Smooth muscle cell (in vitro differentiated cells): Measurements from ENCODE around the gene ASCC1. TPM values are rescaled to one million over a fixed set of nuclear protein-coding genes. Genes with fewer than 3 reads are reported as not detected.

Experiments used
- DNase-seq: peaks from one replicate; lab custom pipeline; 2025; ENCODE audit not compliant: unreplicated experiment; lab: John Stamatoyannopoulos, UW
- H2AFZ ChIP-seq: fragments of 200-600 bp; sonication (generic); 2 replicates; pipeline ENCODE4 v1.6.0; 2016; ENCODE audit warnings: antibody characterized with exemption, low read depth, mild to moderate bottlenecking
- H3F3A ChIP-seq: fragments of 200-600 bp; sonication (generic); 2 replicates; pipeline ENCODE4 v1.6.0; 2017; ENCODE audit warnings: antibody characterized with exemption, low read depth
- H3K27ac ChIP-seq: fragments of 200-600 bp; sonication (generic); 2 replicates; pipeline ENCODE4 v1.5.1; 2016; ENCODE audit warnings: low read depth, mild to moderate bottlenecking
- H3K27me3 ChIP-seq: fragments of 200-600 bp; sonication (generic); 2 replicates; pipeline ENCODE4 v1.6.1; 2016; ENCODE audit warnings: low read depth, mild to moderate bottlenecking
- H3K36me3 ChIP-seq: fragments of 200-600 bp; sonication (generic); 2 replicates; pipeline ENCODE4 v1.5.1; 2016; ENCODE audit warnings: low read depth
- H3K4me1 ChIP-seq: fragments of 200-600 bp; sonication (generic); 2 replicates; pipeline ENCODE4 v1.5.1; 2016; ENCODE audit warnings: low read depth
- H3K4me2 ChIP-seq: fragments of 200-600 bp; sonication (generic); 2 replicates; pipeline ENCODE4 v1.6.0; 2016; ENCODE audit warnings: mild to moderate bottlenecking
- H3K4me3 ChIP-seq: fragments of 200-600 bp; sonication (generic); 2 replicates; pipeline ENCODE4 v1.5.1; 2016; ENCODE audit warnings: mild to moderate bottlenecking
- H3K79me2 ChIP-seq: fragments of 200-600 bp; sonication (generic); 2 replicates; pipeline ENCODE4 v1.6.0; 2016; ENCODE audit warnings: low read depth, mild to moderate bottlenecking
- H3K9ac ChIP-seq: fragments of 200-600 bp; sonication (generic); 2 replicates; pipeline ENCODE4 v1.6.0; 2016; ENCODE audit warnings: low read depth
- H3K9me3 ChIP-seq: fragments of 200-600 bp; sonication (generic); replicated peaks from 2 replicates; pipeline ENCODE4 v1.5.1; 2016; ENCODE audit warnings: low read depth
- H4K20me1 ChIP-seq: fragments of 200-600 bp; sonication (generic); 2 replicates; pipeline ENCODE4 v1.6.0; 2016; ENCODE audit warnings: low read depth
- CTCF ChIP-seq: fragments of 200-600 bp; sonication (generic); IDR thresholded peaks from 2 replicates; pipeline ENCODE4 v1.5.1; 2017; ENCODE audit warnings: borderline replicate concordance, mild to moderate bottlenecking, antibody characterized with exemption; ENCODE audit not compliant: insufficient read depth, poor library complexity, severe bottlenecking
- WGBS: methylation state at CpG from one replicate; pipeline ENCODE4 v1.1.7; 2016; ENCODE audit warnings: low lambda C conversion rate; 5-methylcytosine and 5-hydroxymethylcytosine counted together
- polyA plus RNA-seq: library from polyadenylated mRNA; unstranded; fragments of >200 nt; fragmentation: Nextera tagmentation; extraction: Ambion mirVana; gene quantifications from 2 replicates; pipeline ENCODE4 v1.2.1, GENCODE V29; 2016
- total RNA-seq: library from RNA; depleted of rRNA; stranded (reverse); fragments of >200 nt; gene quantifications from 2 replicates; pipeline ENCODE4 v1.2.3, GENCODE V29; 2014

The ASCC1 gene
- total and polyA plus RNA-seq, 2 experiments from 2014 or later = 24.0 to 28.1 TPM

- Histone ChIP-seq H4K20me1 (no peaks in the 10 kb centered on the region), H3K4me1 (peaks cover 49% of the 10 kb centered on the region), H3K79me2 (no peaks in the 10 kb centered on the region), H3K27me3 (no peaks in the 10 kb centered on the region), H3K9me3 (no peaks in the 10 kb centered on the region), H2AFZ (no peak overlapping the region), H3K4me2 (peak overlapping the region; percentile 80), H3K9ac (peak overlapping the region; percentile 28), H3K4me3 (peak overlapping the region; percentile 37), H3F3A (peaks cover 16% of the 10 kb centered on the region), H3K27ac (peak overlapping the region; percentile 93), H3K36me3 (no peaks in the 10 kb centered on the region)
- 6% methylated on average over 11 of the region's 19 CpGs for WGBS
- no peak for TF ChIP-seq CTCF
- DNase-seq = no peak
These were observed 44.3 kb upstream of the ASCC1 start for GRCh38 chr10:72260239-72260975.

DNA sequence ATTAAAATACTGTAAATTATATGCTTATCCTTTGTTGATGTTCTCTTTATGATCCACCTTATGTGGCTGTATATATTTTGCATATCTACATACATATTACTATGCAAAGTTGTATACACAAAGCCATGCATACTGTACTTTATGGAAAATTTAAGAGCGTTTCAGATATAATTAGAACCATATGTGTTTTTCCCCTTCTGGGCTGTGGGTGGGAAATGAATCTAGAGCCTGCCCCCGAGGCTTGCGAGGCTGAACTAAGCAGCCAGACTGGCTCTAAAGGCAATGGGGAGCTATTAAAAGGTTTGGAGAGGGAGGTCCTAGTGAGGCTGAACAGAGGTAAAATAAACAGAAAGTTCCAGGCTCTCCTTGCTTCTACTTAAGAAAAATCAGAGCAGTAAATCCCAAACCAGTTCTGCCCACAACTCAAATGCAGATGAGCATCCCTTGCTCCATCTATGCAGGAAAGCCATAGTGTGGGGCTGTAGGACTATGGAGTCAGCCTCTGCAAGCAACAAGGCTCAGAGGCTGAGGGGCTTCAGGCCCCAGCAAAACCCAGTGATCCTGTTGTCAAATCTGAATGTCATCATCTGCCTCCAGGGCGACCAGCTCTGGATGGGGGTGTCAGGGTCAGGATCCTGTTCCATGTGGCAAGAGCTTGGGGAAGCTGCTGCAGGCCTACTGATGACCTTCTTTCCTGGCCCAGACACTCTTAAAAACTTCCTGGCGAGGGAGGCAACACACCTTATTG is 43.6 kb upstream of the ASCC1 start:
- peak overlapping the region; percentile 28 for H3K9ac ChIP-seq

DNA sequence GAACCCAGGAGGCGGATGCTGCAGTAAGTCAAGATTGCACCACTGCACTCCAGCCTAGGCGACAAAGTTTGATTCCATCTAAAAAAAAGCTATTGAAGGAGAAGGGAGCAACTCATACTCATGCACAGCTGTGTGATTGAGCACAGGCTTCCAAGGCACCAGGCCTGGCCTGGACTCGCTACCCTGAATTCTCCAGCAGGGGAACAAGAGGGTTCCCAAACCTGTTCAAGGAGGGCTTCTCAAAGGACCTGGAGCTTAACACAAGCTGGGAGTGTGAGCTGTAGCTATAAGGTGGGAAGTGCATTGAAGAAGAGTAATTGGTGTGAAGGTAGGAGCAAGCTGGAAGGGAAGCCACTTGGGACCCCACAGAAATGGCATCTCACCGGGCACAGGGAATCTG is 42.5 kb upstream of the ASCC1 start:
- peaks cover 47% of the 10 kb centered on the region for H3K4me1 ChIP-seq

More for the DNA sequence above, 43.6 kb upstream of the ASCC1 start:
- H4K20me1 ChIP-seq = no peaks in the 10 kb centered on the region
- H3K27ac ChIP-seq = peak overlapping the region; percentile 93
- peaks cover 49% of the 10 kb centered on the region for H3K4me1 ChIP-seq
- no peaks in the 10 kb centered on the region for H3K79me2 ChIP-seq
- WGBS = 9% methylated on average over 5 of the region's 5 CpGs
- no peak for DNase-seq
- H3K36me3 ChIP-seq = no peaks in the 10 kb centered on the region
- peaks cover 15% of the 10 kb centered on the region for H3F3A ChIP-seq
- no peak overlapping the region for H2AFZ ChIP-seq
- H3K9me3 ChIP-seq = no peaks in the 10 kb centered on the region
- peak overlapping the region; percentile 80 for H3K4me2 ChIP-seq
- no peaks in the 10 kb centered on the region for H3K27me3 ChIP-seq
- no peak for TF ChIP-seq CTCF
- no peak overlapping the region for H3K4me3 ChIP-seq

More for the DNA sequence above, 42.5 kb upstream of the ASCC1 start:
- Histone ChIP-seq H3K27ac (no peak overlapping the region), H3K27me3 (no peaks in the 10 kb centered on the region), H3K4me2 (no peak overlapping the region), H4K20me1 (no peaks in the 10 kb centered on the region), H3F3A (peaks cover 11% of the 10 kb centered on the region), H3K36me3 (no peaks in the 10 kb centered on the region), H3K79me2 (no peaks in the 10 kb centered on the region), H3K9ac (no peak overlapping the region), H3K4me3 (no peak overlapping the region), H2AFZ (no peak overlapping the region), H3K9me3 (no peaks in the 10 kb centered on the region)
- no peak for DNase-seq
- no peak for TF ChIP-seq CTCF
- 90% methylated on average over 4 of the region's 4 CpGs for WGBS
